K562 (cell line): ENCODE measurements around the gene SND1. TPM values are rescaled to one million over a fixed set of nuclear protein-coding genes. Genes with fewer than 3 reads are reported as not detected.

Experiments
- ATAC-seq: fragments of 200-7000 bp; cut with Tn5 transposase; 3 replicates; pipeline ENCODE4 v1.9.1; 2020; ENCODE audit warnings: moderate library complexity
- BruUV-seq: library from RNA; stranded (reverse); fragments of 400-500 nt; replicated peaks from 2 replicates; lab custom pipeline; 2021; lab: Mats Ljungman, UMichigan
- CTCF ChIA-PET: fragments of 300-600 bp; formaldehyde crosslinking; extraction: SDS; loops from one replicate; lab custom pipeline; 2021; ENCODE audit warnings: low intra/inter-chr PET ratio; lab: Yijun Ruan, JAX
- POLR2A ChIA-PET: fragments of 300-600, 350-650 bp; sonication (Branson Sonifier 250); formaldehyde crosslinking; extraction: SDS; loops from one replicate; lab custom pipeline; 2021; ENCODE audit warnings: antibody characterized with exemption, inconsistent platforms; lab: Yijun Ruan, JAX
- DNase-seq, 4 experiments: peaks; one replicate each; pipeline versions ENCODE4 v3.0.0 to v3.0.0-alpha.2; 2011 to 2018; ENCODE audit warnings: low spot score in 3 of 4, mixed read lengths in 3 of 4; ENCODE audit errors: extremely low read depth in 1 of 4
- FAIRE-seq: peaks from 2 replicates; lab custom pipeline; 2011; peaks lifted over from hg19 to GRCh38; lab: Jason Lieb, UNC
- H2AFZ ChIP-seq: 2 replicates; pipeline ENCODE4 v1.6.0; 2011; ENCODE audit warnings: low read depth, low read length, control low read depth, inconsistent platforms
- H3K27ac ChIP-seq: fragments of 200-600 bp; 3 replicates; pipeline ENCODE4 v1.8.0; 2011; ENCODE audit warnings: low read depth, mild to moderate bottlenecking, control low read depth, inconsistent platforms, low read length, moderate library complexity, mixed read lengths; ENCODE audit errors: extremely low read depth
- H3K27me3 ChIP-seq, 2 experiments: fragments of 300-600 bp in 1 of 2; 2 replicates in 1 of 2; 3 replicates in 1 of 2; pipeline versions ENCODE4 v1.6.0 to v1.8.0; 2011; ENCODE audit warnings: inconsistent platforms in 2 of 2, low read length in 2 of 2, mild to moderate bottlenecking in 1 of 2, mixed read lengths in 1 of 2, moderate library complexity in 1 of 2; ENCODE audit not compliant: control insufficient read depth in 2 of 2, insufficient read depth in 2 of 2
- H3K36me3 ChIP-seq: fragments of 300-600 bp; 3 replicates; pipeline ENCODE4 v1.8.0; 2011; ENCODE audit warnings: mild to moderate bottlenecking, low read length, inconsistent platforms; ENCODE audit not compliant: control insufficient read depth, insufficient read depth
- H3K4me1 ChIP-seq, 2 experiments: fragments of 200-600 bp in 1 of 2; replicated peaks in 1 of 2; 2 replicates in 1 of 2; 3 replicates in 1 of 2; pipeline versions ENCODE4 v1.5.1 to v1.8.0; 2011; ENCODE audit warnings: inconsistent platforms in 2 of 2, low read length in 2 of 2, mild to moderate bottlenecking in 1 of 2, mixed read lengths in 1 of 2, moderate library complexity in 1 of 2; ENCODE audit not compliant: control insufficient read depth in 2 of 2, insufficient read depth in 2 of 2
- H3K4me2 ChIP-seq: 2 replicates; pipeline ENCODE4 v1.6.1; 2011; ENCODE audit warnings: low read length, control low read depth, inconsistent platforms, mixed read lengths; ENCODE audit not compliant: insufficient read depth
- H3K4me3 ChIP-seq: fragments of 200-600 bp; sonication (generic), shearing (Covaris generic); 2 replicates; pipeline ENCODE4 v1.5.1; 2016; ENCODE audit warnings: control low read depth, inconsistent platforms
- H3K79me2 ChIP-seq: fragments of 200-600 bp; 3 replicates; pipeline ENCODE4 v1.8.0; 2011; ENCODE audit warnings: low read length, inconsistent platforms; ENCODE audit not compliant: control insufficient read depth, insufficient read depth
- H3K9ac ChIP-seq, 2 experiments: 2 replicates each; pipeline versions ENCODE4 v1.6.0 to v1.6.1; 2011; ENCODE audit warnings: low read depth in 2 of 2, low read length in 2 of 2, control low read depth in 1 of 2, inconsistent platforms in 1 of 2, mild to moderate bottlenecking in 1 of 2, mixed read lengths in 1 of 2; ENCODE audit not compliant: insufficient read depth in 1 of 2
- H3K9me1 ChIP-seq: one replicate; pipeline ENCODE4 v1.6.0; 2011; ENCODE audit warnings: inconsistent platforms, mild to moderate bottlenecking, low read length, moderate library complexity; ENCODE audit not compliant: control insufficient read depth, insufficient read depth
- H3K9me3 ChIP-seq: replicated peaks from 2 replicates; pipeline ENCODE4 v1.5.1; 2011; ENCODE audit warnings: low read depth, low read length, inconsistent platforms; ENCODE audit not compliant: control insufficient read depth, insufficient read depth
- H4K20me1 ChIP-seq: replicated peaks from 2 replicates; pipeline ENCODE4 v1.6.1; 2011; ENCODE audit warnings: low read length, inconsistent platforms, mixed read lengths; ENCODE audit not compliant: control insufficient read depth, insufficient read depth
- ETV5 ChIP-seq: sonication (generic); formaldehyde crosslinking; IDR thresholded peaks from 2 replicates; pipeline ENCODE4 v1.4.0; 2020; ENCODE audit warnings: low read depth, mild to moderate bottlenecking, missing genetic modification reagents
- U2AF1 ChIP-seq: fragments of 200-400 bp; formaldehyde crosslinking; optimal IDR thresholded peaks from 2 replicates; pipeline ENCODE3; 2017; ENCODE audit warnings: mild to moderate bottlenecking, low read depth, low read length, moderate library complexity
- WGBS: fragments of 100-300 bp; shearing (Covaris generic); methylation state at CpG from one replicate; pipeline ENCODE4 v1.1.6; 2016; ENCODE audit warnings: low coverage, mixed read lengths; ENCODE audit not compliant: insufficient coverage; ENCODE audit errors: missing lambda C conversion rate; 5-methylcytosine and 5-hydroxymethylcytosine counted together
- in situ Hi-C: fragments of 300-500 bp; cut with MboI; formaldehyde crosslinking; loops from 4 replicates; pipeline ENCODE4 v1.15.0; 2018; ENCODE audit warnings: inconsistent platforms, mixed read lengths
- intact Hi-C: fragments of 100-400 bp; cut with micrococcal nuclease; formaldehyde crosslinking; loops from 2 replicates; pipeline ENCODE4 v1.14.2; 2022
- polyA plus RNA-seq, 8 experiments: library from polyadenylated mRNA; depleted of rRNA in 4 of 8; stranded (reverse) in 5 of 8; unstranded in 3 of 8; fragments of >200 nt; fragmentation: Nextera tagmentation in 2 of 8; fragmentation: Illumina TruSeq in 1 of 8; extraction: Ambion mirVana in 2 of 8; extraction: Trizol in 1 of 8; gene quantifications; 2 replicates each; pipeline versions ENCODE4 v1.2.1 to v1.2.3, GENCODE V29; 2011 to 2014; ENCODE audit warnings: inconsistent platforms in 1 of 8, missing spikeins in 1 of 8
- total RNA-seq, 7 experiments: library from RNA; depleted of rRNA in 6 of 7; stranded (reverse); fragments of >200 nt in 6 of 7; fragmentation: Illumina TruSeq in 2 of 7; extraction: Trizol in 2 of 7; gene quantifications; 2 replicates each; pipeline versions ENCODE4 v1.2.1 to v1.2.3, GENCODE V29; 2011 to 2021; ENCODE audit warnings: low replicate concordance in 1 of 7
- TF ChIP-seq, protein P1 (sequence below), 2 experiments: IDR thresholded peaks in 1 of 2; conservative IDR thresholded peaks in 1 of 2; 2 replicates each; pipeline ENCODE4 v1.6.1; 2016; ENCODE audit warnings: low read depth in 2 of 2, mild to moderate bottlenecking in 1 of 2, missing compliant biosample characterization in 1 of 2, missing genetic modification characterization in 1 of 2, moderate library complexity in 1 of 2
- TF ChIP-seq, protein P2 (sequence below): sonication (generic); formaldehyde crosslinking; IDR thresholded peaks from 2 replicates; pipeline ENCODE4 v1.8.1; 2023; ENCODE audit warnings: mild to moderate bottlenecking, missing genetic modification reagents
- TF ChIP-seq, protein P3 (sequence below), 2 experiments: fragments of 450-650 bp; formaldehyde crosslinking in 1 of 2; IDR thresholded peaks; 2 replicates each; pipeline versions ENCODE4 v1.4.0 to v1.6.1; 2014 to 2020; ENCODE audit warnings: mild to moderate bottlenecking in 2 of 2, borderline replicate concordance in 1 of 2, low read depth in 1 of 2

The SND1 gene
- total and polyA plus RNA-seq, 9 of the 15 experiments (the other 6 are each of a cell fraction or from before 2014, with no cell fraction given), result 46.5 to 307 (median 191) TPM

DNA sequence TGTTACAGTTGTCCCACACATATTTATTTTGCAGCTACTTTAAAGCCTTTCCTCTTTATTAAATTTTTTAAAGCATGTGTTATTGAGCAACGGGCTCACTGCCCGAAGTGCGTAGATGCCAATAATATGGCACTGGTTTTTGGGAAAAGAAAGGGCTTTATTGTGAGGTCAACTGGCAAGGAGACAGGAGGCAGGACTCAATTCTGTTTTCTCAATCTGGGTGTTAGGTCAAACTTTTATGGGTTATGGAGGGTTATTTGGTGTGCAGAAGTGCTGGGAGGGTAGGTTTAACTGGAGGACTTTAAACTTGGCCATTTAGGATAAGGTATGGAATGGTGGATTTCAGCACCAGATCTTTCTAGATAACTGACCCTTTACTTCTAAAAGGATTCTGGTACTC is 195.6 kb downstream of the SND1 start (continued):
- TF ChIP-seq, protein P1, sequence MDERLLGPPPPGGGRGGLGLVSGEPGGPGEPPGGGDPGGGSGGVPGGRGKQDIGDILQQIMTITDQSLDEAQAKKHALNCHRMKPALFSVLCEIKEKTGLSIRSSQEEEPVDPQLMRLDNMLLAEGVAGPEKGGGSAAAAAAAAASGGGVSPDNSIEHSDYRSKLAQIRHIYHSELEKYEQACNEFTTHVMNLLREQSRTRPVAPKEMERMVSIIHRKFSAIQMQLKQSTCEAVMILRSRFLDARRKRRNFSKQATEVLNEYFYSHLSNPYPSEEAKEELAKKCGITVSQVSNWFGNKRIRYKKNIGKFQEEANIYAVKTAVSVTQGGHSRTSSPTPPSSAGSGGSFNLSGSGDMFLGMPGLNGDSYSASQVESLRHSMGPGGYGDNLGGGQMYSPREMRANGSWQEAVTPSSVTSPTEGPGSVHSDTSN (CRISPR knock-in tag; IDR thresholded peaks at IDR 0.05; ENCODE audit: low read depth), result no peak
- TF ChIP-seq, protein P1 (tag; conservative IDR thresholded peaks at IDR 0.05; ENCODE audit: low read depth), result no peak
- TF ChIP-seq ETV5 (no peak), U2AF1 (no peak)

DNA sequence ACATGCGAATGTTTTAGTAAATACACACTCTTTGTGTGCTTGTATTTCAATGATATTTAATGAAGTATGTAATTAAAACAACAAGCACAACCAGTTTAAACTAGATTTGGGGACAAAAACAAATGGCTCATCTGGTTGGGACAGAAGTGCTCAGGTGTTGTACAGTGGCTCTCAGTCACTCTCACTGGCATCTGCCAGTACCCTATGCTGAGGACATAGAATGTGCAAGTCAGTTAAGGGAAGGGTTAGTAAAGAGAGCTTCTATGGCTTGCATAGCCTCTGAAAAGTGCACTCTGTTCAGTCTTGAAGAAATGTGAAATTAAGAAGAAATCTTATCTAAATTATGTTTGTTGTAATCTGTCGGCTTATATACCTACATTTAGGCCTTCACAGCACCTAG is 196.2 kb downstream of the SND1 start:
- Histone ChIP-seq H3K4me2 (no peak overlapping the region), H3K27me3 (no peaks in the 10 kb centered on the region), H3K79me2 (peaks cover 3% of the 10 kb centered on the region; the same call in 1 of the 3 replicates), H3K4me1 (peaks cover 6 to 13% of the 10 kb centered on the region in 2 experiments; a peak in 4 of 5 replicates), H3K27ac (no peak overlapping the region), H3K9me3 (no peaks in the 10 kb centered on the region), H2AFZ (no peak overlapping the region), H3K9ac (no peak overlapping the region), H4K20me1 (peaks cover 4% of the 10 kb centered on the region; the same call in 1 of the 2 replicates), H3K9me1 (no peaks in the 10 kb centered on the region), H3K36me3 (peaks cover 73% of the 10 kb centered on the region), H3K4me3 (no peak overlapping the region)
- no peak for ATAC-seq
- intact Hi-C loops (no loop called here), in situ Hi-C loops (no loop called here)
- BruUV-seq, result TSS peak; percentile 4
- TF ChIP-seq, protein P2, sequence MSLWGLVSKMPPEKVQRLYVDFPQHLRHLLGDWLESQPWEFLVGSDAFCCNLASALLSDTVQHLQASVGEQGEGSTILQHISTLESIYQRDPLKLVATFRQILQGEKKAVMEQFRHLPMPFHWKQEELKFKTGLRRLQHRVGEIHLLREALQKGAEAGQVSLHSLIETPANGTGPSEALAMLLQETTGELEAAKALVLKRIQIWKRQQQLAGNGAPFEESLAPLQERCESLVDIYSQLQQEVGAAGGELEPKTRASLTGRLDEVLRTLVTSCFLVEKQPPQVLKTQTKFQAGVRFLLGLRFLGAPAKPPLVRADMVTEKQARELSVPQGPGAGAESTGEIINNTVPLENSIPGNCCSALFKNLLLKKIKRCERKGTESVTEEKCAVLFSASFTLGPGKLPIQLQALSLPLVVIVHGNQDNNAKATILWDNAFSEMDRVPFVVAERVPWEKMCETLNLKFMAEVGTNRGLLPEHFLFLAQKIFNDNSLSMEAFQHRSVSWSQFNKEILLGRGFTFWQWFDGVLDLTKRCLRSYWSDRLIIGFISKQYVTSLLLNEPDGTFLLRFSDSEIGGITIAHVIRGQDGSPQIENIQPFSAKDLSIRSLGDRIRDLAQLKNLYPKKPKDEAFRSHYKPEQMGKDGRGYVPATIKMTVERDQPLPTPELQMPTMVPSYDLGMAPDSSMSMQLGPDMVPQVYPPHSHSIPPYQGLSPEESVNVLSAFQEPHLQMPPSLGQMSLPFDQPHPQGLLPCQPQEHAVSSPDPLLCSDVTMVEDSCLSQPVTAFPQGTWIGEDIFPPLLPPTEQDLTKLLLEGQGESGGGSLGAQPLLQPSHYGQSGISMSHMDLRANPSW, result no peak
- TF ChIP-seq, protein P3, sequence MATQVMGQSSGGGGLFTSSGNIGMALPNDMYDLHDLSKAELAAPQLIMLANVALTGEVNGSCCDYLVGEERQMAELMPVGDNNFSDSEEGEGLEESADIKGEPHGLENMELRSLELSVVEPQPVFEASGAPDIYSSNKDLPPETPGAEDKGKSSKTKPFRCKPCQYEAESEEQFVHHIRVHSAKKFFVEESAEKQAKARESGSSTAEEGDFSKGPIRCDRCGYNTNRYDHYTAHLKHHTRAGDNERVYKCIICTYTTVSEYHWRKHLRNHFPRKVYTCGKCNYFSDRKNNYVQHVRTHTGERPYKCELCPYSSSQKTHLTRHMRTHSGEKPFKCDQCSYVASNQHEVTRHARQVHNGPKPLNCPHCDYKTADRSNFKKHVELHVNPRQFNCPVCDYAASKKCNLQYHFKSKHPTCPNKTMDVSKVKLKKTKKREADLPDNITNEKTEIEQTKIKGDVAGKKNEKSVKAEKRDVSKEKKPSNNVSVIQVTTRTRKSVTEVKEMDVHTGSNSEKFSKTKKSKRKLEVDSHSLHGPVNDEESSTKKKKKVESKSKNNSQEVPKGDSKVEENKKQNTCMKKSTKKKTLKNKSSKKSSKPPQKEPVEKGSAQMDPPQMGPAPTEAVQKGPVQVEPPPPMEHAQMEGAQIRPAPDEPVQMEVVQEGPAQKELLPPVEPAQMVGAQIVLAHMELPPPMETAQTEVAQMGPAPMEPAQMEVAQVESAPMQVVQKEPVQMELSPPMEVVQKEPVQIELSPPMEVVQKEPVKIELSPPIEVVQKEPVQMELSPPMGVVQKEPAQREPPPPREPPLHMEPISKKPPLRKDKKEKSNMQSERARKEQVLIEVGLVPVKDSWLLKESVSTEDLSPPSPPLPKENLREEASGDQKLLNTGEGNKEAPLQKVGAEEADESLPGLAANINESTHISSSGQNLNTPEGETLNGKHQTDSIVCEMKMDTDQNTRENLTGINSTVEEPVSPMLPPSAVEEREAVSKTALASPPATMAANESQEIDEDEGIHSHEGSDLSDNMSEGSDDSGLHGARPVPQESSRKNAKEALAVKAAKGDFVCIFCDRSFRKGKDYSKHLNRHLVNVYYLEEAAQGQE (IDR thresholded peaks at IDR 0.05; ENCODE audit: borderline replicate concordance), result peak; percentile 37; the same call in 1 of the 2 replicates
- TF ChIP-seq, protein P3 (CRISPR knock-in tag; IDR thresholded peaks at IDR 0.05; ENCODE audit: low read depth), result no peak
- CTCF ChIA-PET, result no interaction called here
- WGBS, result 95% methylated on average over 2 of the region's 2 CpGs
- FAIRE-seq, result no peak
- DNase-seq, result no peak
- POLR2A ChIA-PET, result interaction anchor here (0.8 to 1.7 kb wide), 2 partner anchors 14 to 48 kb away, joined by 3 to 4 read pairs; no protein-coding TSS in a partner anchor
